Stimulated activated CD4-positive, alpha-beta T cell treated with anti-CD3 and anti-CD28 coated beads, Interleukin-1b, Interleukin-23, amount 100 ng/mL, for 1 hour (primary cell): ENCODE data around the gene SUCLG2.

ENCODE experiments used
- DNase-seq, 2 donors: peaks; one replicate each; pipeline ENCODE4 v3.0.0-alpha.2; 2020; ENCODE audit warnings: low read depth in 2 of 2

The SUCLG2 gene

GRCh38 chr3:67458408-67458807 lies 196.0 kb downstream of the SUCLG2 start:
- no peak for DNase-seq

- DNase-seq = no peak
Measured at GRCh38 chr3:67453628-67454027, 200.8 kb downstream of the SUCLG2 start.

GRCh38 chr3:67450153-67450552 lies 204.3 kb downstream of the SUCLG2 start:
- DNase-seq = no peak

- DNase-seq = no peak
Measured at GRCh38 chr3:67447393-67447792, 207.0 kb downstream of the SUCLG2 start.

GRCh38 chr3:67437789-67438188 lies 216.6 kb downstream of the SUCLG2 start:
- no peak for DNase-seq

GRCh38 chr3:67437090-67437489 lies 217.3 kb downstream of the SUCLG2 start:
- DNase-seq = no peak

- no peak for DNase-seq
Measured at GRCh38 chr3:67433109-67433508, 221.3 kb downstream of the SUCLG2 start.

GRCh38 chr3:67431887-67432286 lies 222.5 kb downstream of the SUCLG2 start:
- DNase-seq = no peak

- no peak for DNase-seq
Measured at GRCh38 chr3:67423722-67424121, 230.7 kb downstream of the SUCLG2 start.

GRCh38 chr3:67421912-67422311 lies 232.5 kb downstream of the SUCLG2 start:
- DNase-seq = no peak

GRCh38 chr3:67419779-67420178 lies 234.6 kb downstream of the SUCLG2 start:
- no peak for DNase-seq

GRCh38 chr3:67419218-67419529 lies 235.2 kb downstream of the SUCLG2 start:
- DNase-seq = no peak

GRCh38 chr3:67418426-67419217 lies 235.8 kb downstream of the SUCLG2 start:
- no peak for DNase-seq

GRCh38 chr3:67416703-67417102 lies 237.7 kb downstream of the SUCLG2 start:
- no peak for DNase-seq

- no peak for DNase-seq
Measured at GRCh38 chr3:67415511-67415910, 238.9 kb downstream of the SUCLG2 start.

GRCh38 chr3:67414740-67415139 lies 239.7 kb downstream of the SUCLG2 start:
- no peak for DNase-seq

- no peak for DNase-seq
Measured at GRCh38 chr3:67405193-67405592, 249.2 kb downstream of the SUCLG2 start.

- no peak for DNase-seq
Measured at GRCh38 chr3:67402873-67403272, 251.5 kb downstream of the SUCLG2 start.

GRCh38 chr3:67401921-67402320 lies 252.5 kb downstream of the SUCLG2 start:
- DNase-seq = no peak

- no peak for DNase-seq
Measured at GRCh38 chr3:67400476-67400875, 253.9 kb downstream of the SUCLG2 start.

- DNase-seq = no peak
Measured at GRCh38 chr3:67389176-67389575, 265.2 kb downstream of the SUCLG2 start.

- no peak for DNase-seq
Measured at GRCh38 chr3:67388738-67389137, 265.7 kb downstream of the SUCLG2 start.

GRCh38 chr3:67386451-67386850 lies 268.0 kb downstream of the SUCLG2 start:
- DNase-seq = no peak

- peak in 1 of 2 donors; percentile 27 for DNase-seq
Measured at GRCh38 chr3:67384760-67385397, 269.5 kb downstream of the SUCLG2 start.
